GM18505 (cell line): ENCODE results near the gene CDH18.
"Not testable (repeated sequence)": the region's sequence is repeated elsewhere in the genome, so short reads cannot be mapped to it uniquely, and the experiment has no call there.

ENCODE experiments used
- ATAC-seq: cut with Tn5 transposase; IDR thresholded peaks from one replicate; pipeline ENCODE4 v1.9.1; 2021; ENCODE audit not compliant: unreplicated experiment
- POLR2A ChIP-seq: IDR thresholded peaks from 4 replicates; pipeline ENCODE4 v1.6.1; 2011; ENCODE audit warnings: borderline replicate concordance; ENCODE audit not compliant: insufficient read depth, insufficient read length; ENCODE audit errors: extremely low read depth

Gene CDH18

DNA sequence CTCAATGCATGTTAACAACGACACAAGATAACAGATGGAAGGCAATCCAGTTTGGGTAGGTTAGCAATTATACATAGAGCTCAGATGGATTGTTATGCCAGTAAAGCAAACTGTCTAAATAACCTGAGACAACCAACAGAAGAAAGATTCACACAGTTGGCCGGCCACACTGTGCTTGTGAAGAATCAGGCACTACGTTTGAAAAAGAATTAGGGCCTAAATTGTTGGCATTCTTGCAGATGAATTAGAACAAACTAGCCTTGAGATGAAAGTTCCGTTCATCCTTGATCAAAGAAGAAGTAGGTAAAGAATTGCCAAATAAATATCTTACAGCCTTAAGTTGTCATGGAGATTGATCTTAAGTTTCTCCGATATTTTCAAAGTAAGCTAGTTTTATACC lies 210.6 kb downstream of the CDH18 start:
- no peak for ATAC-seq

GRCh38 chr5:19776886-19777285 lies 211.1 kb downstream of the CDH18 start:
- ATAC-seq: not testable (repeated sequence)

More for the DNA sequence above, 210.6 kb downstream of the CDH18 start:
- no peak for TF ChIP-seq POLR2A

DNA sequence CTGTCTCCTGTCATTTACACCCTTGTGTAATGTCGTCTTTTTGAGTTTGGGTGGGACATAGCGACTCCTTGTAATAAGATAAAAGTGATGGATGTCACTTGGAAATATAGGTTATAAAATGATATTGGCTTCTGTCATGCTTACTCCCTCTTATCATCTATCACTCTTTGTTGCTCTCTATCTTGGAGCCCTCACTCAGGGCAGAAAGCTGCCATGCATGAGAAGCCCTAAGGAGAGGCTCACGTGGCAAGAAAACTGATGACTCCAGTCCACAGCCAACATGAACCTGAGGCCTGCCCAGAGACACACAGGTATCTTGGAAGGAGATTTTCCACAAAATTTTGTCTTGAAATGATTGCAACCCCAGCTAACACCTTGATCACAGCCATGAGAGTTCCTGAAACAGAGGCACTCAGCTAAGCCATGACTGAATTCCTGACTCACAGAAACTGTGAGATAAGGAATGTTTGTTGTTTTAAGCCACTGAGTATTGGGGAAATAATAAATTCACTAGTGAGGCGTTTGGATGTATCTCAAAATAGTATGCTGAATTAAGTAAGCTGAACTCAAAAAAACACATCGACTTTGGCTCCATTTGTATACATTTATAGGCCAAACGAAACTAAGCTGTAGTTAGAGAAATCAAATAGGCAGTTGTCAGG lies 216.7 kb downstream of the CDH18 start:
- no peak for TF ChIP-seq POLR2A
- ATAC-seq: no peak

- no peak for TF ChIP-seq POLR2A
Observed at GRCh38 chr5:19770396-19770795, 217.6 kb downstream of the CDH18 start.

DNA sequence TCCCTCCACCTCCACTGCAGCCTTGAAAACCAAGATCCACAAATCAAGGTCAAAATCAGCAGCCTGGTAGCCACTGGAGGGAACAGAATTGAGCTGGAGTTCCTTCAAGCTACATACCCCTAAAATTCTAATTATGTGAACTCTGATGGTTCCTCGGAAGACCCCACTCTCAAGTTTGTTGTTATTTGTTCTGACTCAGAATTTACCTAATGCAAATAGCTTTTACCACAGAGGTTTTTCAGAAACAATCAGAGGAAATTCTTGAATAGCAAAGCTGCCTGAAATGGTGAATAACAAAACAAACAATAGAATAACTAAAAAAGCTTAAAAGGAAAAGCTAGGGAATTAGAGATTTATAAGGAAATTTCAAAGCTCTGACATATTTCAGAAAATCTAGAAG lies 220.0 kb downstream of the CDH18 start:
- no peak for TF ChIP-seq POLR2A
- ATAC-seq: no peak

More at GRCh38 chr5:19770396-19770795, 217.6 kb downstream of the CDH18 start:
- no peak for ATAC-seq

DNA sequence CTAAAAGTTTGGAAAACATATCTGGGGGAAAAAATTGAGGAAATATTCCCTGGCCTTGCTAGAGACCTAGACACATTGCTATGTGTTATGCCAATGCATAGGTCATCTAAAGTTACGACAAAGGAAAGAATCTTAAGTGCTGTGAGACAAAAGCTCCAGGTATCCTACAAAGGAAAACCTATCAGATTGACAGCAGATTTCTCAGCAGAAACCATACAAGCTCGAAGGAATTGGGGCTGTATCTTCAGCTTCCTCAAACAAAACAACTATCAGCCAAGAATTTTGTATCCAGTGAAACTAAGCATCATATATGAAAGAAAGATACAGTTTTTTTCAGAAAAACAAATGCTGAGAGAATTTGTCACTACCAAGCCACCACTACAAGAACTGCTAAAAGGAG lies 234.4 kb downstream of the CDH18 start:
- ATAC-seq: no peak

GRCh38 chr5:19751326-19751725 lies 236.7 kb downstream of the CDH18 start:
- no peak for TF ChIP-seq POLR2A
- no peak for ATAC-seq

More for the DNA sequence above, 234.4 kb downstream of the CDH18 start:
- no peak for TF ChIP-seq POLR2A

DNA sequence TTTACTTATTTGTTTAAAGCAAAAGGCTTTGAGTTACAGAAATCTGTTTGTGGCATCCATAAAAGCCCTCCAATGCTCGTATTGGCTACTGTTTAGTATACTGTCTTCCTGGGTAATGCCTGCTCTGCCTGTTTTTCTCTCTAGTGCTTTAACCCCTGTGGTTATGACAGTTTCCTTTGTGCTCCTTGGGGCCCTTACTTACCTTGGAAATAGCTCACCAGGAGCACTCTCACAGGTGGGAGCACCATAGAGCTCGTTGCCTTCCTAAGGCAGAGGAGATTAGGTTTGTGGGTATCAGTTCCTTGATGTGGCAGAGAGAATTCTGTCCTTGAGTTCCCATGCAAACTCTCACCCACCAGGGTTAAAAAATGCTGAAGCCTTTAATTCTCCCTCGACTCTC lies 242.8 kb downstream of the CDH18 start:
- ATAC-seq: no peak
- no peak for TF ChIP-seq POLR2A

- no peak for ATAC-seq
Observed at GRCh38 chr5:19739671-19740070, 248.3 kb downstream of the CDH18 start.

DNA sequence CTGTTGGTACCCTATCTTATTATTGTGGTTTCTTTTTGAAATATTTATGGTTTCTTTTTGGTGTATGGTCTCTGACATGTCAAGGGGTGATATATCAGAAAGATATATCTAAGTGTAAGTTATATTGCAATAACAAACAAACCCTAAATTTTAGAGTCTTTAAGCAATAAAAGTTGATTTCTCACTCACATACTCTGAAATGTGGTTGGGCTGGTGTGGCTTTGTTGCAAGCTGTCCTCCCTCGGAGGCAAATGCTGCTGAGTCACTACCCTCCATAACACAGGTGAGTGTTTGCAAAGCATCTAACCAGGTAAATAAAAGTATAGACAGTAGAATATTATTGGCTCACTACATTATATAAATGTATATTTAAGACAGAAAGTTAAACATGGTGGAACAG lies 253.2 kb downstream of the CDH18 start:
- ATAC-seq: no peak
- TF ChIP-seq POLR2A: no peak

More at GRCh38 chr5:19739671-19740070, 248.3 kb downstream of the CDH18 start:
- no peak for TF ChIP-seq POLR2A

DNA sequence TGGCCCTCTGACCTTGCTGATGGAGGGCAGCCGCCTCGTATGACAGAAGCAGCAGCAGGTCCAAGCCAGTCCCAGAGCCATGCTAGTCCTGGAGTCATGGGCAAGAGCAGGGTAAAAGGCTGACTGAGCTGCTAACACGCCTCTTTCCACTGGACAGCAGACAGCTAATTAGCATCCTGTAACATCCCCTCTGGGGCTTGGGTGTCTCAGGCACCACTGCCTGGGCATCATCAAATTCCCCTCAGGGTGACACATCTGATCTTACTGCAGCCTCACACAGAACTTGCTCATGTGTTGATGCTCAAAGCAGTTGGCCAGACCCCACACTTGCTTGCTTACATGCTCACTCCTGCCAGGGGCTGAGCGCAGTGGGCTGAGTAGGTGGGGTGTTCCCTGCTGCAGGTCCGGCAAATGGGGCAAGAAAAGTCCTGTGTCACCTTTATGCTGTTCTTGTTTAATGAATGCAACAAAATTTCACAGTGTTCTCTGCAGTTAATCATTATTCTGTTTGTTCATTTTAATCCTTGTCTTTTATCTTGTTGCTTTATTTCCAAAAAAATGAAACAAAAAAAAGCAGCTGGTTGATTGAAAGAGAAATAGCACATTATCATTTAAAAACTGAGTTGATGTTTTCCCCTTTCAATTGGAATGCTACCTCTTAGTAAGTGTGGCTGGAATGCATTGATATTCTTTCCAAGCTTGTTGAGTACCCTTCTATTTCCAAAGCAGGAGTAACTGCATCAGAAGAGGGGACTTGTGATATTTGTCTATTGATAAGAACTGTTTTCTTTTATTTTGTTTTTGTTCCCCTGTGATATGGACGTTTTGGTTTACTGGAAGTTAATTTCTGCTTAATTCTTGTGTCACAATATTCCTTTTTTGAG lies 254.1 kb downstream of the CDH18 start:
- no peak for ATAC-seq
- TF ChIP-seq POLR2A: no peak

- TF ChIP-seq POLR2A: no peak
Observed at GRCh38 chr5:19728571-19728970, 259.4 kb downstream of the CDH18 start.

GRCh38 chr5:19719109-19719508 lies 268.9 kb downstream of the CDH18 start:
- ATAC-seq: no peak
- TF ChIP-seq POLR2A: no peak

More at GRCh38 chr5:19728571-19728970, 259.4 kb downstream of the CDH18 start:
- no peak for ATAC-seq

DNA sequence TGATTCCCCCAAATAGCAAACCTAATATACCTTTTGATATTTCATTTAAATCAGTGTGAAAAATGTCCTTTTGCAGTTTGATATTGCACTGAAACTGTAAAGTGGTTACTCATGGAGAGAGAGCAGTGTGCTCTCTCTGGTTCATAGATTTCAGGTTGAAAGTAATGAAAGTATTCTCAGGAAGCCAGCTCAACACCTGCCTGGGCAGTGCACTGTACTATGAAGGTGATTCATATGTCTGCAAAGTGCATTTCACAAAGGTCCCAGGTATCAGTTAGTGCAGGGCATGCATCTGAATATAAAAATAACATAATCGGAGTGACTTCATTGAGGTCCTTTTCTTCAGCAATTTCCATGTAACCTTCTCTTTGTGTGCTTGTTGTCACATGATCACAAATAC lies 274.3 kb downstream of the CDH18 start:
- ATAC-seq: no peak

DNA sequence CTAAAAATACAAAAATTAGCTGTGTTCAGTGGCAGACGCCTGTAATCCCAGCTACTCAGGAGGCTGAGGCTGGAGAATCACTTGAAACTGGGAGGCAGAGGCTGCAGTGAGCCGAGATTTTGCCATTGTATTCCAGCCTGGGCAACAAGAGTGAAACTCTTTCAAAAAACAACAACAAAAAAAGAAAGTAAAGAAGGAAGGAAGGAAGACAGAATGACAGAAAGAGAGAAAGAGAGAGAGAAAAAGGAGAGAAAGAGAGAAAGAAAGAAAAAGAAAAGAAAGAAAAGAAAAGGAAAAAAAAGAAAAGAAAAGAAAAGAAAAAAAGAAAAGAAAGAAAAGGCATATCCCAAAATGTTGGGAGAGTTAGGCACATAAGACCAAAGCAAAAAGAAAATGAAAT lies 278.6 kb downstream of the CDH18 start:
- TF ChIP-seq POLR2A: no peak
- no peak for ATAC-seq

More for the DNA sequence above, 274.3 kb downstream of the CDH18 start:
- TF ChIP-seq POLR2A: no peak

DNA sequence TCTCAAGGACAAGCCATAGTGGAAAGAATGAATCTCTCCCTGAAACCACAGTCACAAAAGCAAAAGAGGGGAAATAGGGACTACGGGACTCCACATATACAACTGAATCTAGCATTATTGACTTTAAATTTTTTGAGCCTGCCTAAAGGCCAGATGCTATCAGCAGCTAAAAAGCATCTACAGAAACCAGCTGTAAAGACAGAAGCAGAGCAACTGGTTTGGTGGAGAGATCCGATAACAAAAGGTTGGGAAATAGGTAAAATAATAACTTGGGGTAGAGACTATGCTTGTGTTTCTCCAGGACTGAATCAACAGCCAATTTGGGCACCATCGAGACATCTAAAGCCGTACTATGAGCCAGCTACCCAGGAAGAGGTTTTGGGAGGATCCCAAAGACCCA lies 281.2 kb downstream of the CDH18 start:
- no peak for ATAC-seq
- TF ChIP-seq POLR2A: no peak
